GM08714 (cell line): ENCODE data around the gene GRIA4.
"Not testable (repeated sequence)": the region's sequence is repeated elsewhere in the genome, so short reads cannot be mapped to it uniquely, and the experiment has no call there.

Experiments used
- H3K4me3 ChIP-seq: fragments of 200-500 bp; sonication (Bioruptor generic); 2 replicates; pipeline ENCODE4 v1.5.1; 2014; ENCODE audit warnings: mild to moderate bottlenecking, low read length, inconsistent platforms
- ZNF274 ChIP-seq: IDR thresholded peaks from 2 replicates; pipeline ENCODE4 v1.6.1; 2012; ENCODE audit warnings: mild to moderate bottlenecking, low read depth, low read length

The GRIA4 gene

DNA sequence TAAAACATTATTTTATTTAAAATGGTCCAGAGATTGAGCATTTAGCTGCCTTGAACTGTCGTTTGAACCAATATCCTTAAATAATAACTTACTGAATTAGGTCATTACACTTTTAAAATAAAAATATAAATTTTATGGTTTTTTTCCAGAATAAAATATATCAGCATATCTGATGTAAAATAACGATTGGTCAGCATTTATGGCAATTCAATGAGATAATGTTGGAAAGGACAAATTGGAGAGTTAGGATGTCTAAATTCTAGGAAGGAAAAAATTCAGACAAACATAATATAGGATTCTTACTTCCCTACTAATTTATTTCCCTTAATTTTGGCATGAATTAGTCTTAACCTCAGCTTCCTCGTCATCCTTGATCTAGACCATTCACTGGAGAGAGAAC, 113.4 kb downstream of the GRIA4 start:
- no peak overlapping the region for H3K4me3 ChIP-seq
- TF ChIP-seq ZNF274, result no peak

DNA sequence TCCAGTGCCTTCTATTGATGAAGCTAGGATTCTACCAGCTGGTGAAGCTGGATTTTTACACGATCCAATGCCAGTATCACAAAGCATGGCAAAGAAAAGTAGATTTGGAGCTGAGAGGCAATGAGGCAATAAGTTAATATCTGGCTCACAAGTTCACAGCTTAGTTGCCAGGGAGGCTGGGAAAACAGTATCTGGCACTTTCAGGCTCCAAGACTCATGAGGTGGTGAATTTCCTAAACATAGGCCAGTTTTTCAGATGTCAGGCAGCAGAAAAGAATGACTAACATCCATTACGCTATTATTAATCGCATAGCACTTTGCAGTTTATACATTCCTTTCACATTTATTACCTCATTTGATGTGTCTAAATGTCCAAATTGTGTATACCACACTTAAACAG, 122.7 kb downstream of the GRIA4 start:
- H3K4me3 ChIP-seq, result no peak overlapping the region
- TF ChIP-seq ZNF274, result no peak

DNA sequence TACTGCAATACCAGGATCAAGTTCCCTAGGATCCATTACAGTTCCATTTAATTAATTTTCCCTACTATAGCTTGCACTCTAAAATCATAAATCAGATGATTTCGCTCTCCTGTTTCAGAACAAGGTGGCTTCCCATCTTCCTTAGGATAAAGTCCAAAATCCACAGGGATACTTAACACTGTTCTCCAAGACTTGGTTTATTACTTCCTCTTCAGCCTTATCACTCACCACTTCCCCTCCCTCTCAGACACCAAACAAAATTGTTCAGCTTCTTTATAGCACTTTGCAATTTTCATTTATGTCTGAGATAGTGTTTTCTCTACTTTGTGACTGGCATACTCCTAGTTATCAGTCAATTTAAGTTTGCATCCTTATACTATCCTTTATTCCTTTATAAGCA, 124.6 kb downstream of the GRIA4 start:
- no peak overlapping the region for H3K4me3 ChIP-seq
- TF ChIP-seq ZNF274, result no peak

DNA sequence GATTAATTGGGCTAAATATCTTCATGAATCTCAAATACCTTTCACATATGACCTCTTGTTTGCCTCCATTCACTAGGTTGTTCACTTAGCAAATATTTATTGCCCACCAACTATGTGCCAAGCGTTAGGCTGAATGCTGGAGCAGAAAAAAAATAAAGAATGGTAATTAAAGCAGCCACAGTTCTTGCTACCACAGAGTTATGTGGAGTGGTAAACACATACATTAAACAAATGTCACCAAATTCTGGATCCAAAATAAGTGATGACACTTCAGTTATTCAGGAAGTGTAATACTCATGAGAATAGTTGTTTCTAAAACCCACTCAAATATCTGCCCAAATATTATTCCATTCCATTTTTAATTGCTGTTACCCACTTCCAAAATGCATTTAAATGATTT, 128.4 kb downstream of the GRIA4 start:
- no peak for TF ChIP-seq ZNF274
- no peak overlapping the region for H3K4me3 ChIP-seq

DNA sequence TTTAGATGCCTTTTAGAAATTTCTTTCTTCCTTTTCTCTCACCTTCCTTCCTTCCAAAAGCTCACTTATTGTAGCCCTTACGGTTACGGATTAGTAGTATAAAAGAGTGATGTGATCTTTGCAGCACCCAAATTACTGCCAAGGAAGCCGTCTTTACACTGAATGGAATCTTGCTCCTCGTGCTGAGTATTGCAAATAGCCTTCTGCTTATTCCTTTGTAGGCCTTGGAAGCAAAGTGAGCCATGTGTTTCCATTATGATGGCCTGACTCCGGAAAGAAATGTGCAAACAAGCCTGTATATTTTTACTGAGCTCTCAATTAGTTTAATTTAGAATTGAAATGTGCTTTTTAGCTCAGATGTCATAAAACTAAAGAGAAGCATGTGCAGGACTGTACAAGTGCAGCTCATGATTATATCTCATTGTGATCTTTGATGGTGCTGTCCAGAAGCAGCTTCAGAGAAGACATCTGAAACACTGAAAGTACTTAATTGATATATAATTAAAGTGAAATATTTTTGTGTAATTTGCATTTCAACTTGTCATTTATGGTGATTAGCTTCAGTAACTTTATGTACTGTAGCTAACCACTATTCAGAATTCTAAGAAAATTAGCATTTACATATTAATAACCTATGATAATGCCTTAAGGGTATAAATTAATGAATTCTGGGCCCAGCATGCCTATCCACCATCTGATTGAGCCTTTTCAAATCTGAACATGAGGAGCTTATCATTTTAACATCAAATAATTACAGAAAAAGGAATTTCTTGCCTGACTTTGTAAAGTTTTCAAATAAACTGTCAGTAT, 129.3 kb downstream of the GRIA4 start:
- H3K4me3 ChIP-seq, result no peak overlapping the region

DNA sequence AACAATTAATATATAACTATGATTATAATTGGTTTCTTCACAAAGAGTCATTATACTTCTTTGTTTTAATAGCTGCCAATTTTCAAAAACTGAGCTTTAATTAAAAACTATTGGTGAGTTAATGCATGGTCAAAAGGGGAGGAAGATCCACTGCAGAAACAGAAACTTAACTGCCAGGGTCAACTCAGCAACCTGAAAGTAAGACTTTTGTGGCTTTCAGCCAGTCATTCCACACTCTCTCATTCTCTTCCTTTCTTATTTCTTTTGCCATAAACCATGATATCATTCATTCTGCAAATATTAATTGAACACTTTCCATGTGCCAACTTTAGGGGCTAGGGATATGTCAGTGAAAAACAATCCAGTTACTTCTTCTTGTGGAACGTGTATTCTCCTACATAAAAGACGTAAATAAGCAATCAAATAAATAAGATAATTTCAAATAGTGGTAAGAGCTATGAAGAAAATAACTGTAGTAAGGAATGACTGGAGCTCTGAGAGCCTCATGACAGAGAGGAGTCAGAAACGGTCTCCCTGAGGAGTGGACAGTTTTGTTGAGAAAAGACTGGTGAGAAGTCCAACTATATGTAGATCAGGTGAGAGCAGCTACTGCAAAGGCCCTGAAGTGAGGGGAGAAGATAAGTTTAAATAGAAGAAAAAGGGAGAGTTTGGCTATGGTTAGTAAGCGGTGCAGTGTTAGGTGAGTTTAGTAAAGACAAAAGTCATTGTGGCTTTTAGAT, 130.5 kb downstream of the GRIA4 start:
- H3K4me3 ChIP-seq, result no peak overlapping the region
- TF ChIP-seq ZNF274, result no peak

More for the DNA sequence above, 129.3 kb downstream of the GRIA4 start:
- TF ChIP-seq ZNF274, result no peak

DNA sequence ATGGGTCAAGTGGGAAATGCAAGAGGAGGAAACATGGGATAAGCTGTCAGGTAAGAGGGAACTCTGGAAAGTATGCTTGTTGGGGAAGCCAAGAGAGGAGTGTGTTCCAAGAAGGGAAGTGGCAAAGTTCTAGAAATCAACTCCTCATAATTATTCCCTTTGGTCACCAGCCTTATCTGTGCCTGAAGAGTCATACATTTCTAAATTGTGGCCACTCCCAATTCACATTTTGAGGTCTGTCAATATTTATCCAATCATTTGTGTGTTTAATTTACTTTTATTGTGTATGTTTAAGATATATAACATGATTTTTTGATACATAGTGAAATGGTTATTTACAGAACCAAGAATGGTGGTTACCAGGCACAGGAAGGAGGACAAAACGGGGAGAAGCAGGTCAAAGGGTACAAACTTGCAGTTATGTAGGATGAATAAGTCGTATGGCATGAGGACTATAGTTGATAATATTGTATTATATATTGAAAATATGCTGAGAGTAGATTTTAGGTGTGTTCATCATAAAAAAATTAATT, 131.7 kb downstream of the GRIA4 start:
- H3K4me3 ChIP-seq, result no peak overlapping the region
- no peak for TF ChIP-seq ZNF274

DNA sequence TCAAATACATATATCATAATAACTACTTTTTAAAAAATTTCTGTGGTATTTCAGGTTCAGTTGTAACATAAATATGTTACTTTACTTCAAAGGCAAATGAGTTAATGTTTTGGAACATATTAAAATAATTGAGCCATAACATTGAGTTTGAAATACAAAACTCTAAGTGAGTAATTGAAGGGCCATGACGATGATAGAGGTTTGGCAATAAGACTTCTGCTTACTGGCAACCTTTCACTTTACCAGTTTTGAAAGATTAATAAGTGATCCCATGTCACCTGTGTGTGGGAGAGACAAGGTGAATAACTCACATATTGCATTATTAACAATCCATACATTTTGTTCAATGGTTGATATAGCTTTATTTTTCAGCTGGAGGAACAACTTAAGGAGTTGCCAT, 144.4 kb downstream of the GRIA4 start:
- no peak for TF ChIP-seq ZNF274

DNA sequence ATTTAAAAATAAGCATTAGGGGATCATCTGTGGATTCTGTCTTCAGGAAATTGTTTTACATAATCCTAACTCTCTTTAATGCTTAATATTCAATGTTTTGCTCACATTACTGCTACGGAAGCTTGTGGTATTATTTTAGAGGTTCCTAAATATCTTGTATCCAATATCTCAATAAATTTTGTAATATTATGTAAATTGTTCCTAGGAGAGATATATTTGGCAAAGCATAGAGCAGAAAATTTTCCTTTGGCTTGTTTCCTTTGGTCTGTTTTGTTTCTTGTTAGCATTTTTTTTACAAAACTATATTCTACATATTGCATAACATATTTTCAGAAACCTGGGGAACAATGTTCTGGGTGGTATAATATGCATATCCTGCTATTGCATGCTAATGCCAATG, 144.8 kb downstream of the GRIA4 start:
- H3K4me3 ChIP-seq, result no peak overlapping the region
- TF ChIP-seq ZNF274, result no peak

More for the DNA sequence above, 144.4 kb downstream of the GRIA4 start:
- no peak overlapping the region for H3K4me3 ChIP-seq

DNA sequence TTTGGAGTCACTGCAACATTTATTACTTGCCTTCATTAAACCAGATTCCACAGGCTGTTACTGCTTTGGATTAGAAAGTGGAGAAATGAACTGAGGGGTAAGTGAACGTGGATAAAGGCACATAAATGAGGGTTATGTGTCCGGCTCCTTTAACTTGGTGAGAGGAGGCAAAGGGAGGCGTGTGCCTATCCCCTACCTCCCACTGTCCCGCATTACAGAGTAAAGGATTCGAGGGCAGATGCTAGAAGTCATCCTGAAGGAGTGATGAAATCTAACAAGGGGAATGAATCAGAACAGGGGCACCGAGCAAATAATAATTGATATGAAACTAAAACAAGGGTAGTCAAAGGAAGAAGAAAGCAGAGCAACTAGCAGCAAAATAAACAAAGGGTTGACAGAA, 147.2 kb downstream of the GRIA4 start:
- TF ChIP-seq ZNF274, result no peak
- no peak overlapping the region for H3K4me3 ChIP-seq

DNA sequence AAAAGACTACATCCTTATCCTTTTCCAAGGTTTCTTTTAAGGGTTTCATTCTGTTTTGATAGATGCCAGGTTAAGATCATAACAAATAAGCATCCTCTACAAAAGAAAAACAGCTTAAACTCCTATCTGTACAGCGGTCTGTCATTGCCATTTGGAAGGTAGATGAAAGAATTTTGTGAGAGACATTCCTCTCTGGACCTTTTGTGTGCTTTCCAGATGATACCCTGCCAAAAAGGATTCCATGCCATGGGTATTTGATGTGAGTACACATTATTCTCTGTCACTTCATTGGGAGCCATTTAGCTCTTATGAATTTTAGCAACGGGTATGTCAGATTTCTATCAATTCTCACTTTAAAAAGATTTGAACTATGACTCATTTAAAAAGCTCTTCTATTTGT, 153.7 kb downstream of the GRIA4 start:
- TF ChIP-seq ZNF274, result no peak
- H3K4me3 ChIP-seq, result no peak overlapping the region

DNA sequence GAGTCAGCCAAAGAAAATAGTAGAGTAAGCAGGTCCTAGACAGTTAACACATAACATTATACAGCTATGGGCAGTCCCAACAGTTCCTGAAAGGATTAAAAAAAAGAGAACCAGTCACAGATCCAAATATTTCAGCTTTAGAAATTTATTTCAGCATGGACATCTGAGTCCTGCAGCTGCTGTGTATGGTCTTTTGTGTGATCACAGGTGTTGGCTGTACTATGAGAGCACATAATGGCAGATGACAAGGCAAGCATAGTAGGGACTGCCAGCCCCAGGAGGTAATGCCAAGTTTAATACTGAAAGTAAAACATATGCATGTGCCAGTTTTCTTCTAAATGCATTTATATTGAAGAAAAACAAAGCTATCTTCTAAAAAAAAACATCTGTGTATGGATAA, 158.1 kb downstream of the GRIA4 start:
- TF ChIP-seq ZNF274, result no peak
- no peak overlapping the region for H3K4me3 ChIP-seq

DNA sequence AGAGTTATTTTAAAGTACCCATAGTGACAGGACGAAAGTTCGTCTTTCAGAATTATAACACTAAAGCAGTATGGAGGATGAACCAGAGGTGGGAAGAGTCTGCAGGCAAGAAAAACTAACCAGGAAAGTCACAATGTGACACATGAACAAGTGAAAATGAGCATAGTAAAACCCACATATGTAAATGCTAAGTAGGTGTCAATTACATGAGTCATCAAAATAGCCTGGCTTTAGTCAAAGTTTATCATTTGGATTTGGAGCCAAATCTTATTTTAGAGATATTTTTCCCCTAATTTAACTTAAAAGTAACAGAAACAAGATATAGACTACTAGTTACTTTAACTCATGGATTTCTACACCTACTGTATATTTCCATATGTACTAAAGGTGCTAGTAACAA, 159.8 kb downstream of the GRIA4 start:
- no peak overlapping the region for H3K4me3 ChIP-seq
- no peak for TF ChIP-seq ZNF274

DNA sequence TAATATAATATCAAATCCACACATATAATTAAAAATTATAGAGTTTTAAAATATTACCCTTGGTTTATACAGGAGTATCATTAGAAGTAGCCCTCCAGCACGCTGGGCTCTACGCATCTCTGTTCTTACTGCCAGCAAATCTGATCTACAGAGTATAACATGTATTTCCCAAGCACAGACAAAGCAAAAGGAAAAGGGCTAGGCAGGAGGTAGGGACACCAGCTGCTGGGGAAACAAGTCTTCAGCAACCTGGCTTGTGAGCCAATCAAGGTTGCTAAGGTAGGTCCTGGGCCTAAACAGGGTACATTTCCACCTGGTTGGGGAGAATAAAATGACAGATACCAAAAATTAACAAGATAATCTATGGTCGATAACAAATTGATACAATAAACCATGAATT, 163.6 kb downstream of the GRIA4 start:
- not testable (repeated sequence) for H3K4me3 ChIP-seq

DNA sequence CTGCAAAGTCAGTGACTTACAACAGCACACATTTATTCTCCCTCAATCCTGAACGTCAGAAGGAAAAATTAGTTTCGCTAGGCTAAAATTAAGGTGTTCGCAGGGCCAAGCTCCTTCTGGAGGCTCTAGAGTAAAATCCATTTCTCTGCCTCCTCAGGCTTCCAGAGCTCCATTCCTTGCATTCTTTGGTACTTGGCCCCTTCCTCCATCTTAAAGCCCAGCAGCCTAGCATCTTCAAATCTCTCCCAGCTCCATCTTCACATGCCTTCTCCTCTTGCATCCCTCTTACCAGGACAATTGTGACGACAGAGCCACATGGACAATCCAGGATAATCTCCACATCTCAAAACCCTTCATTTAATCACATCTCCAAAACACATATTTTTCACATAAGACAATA, 165.0 kb downstream of the GRIA4 start:
- H3K4me3 ChIP-seq, result no peak overlapping the region
- no peak for TF ChIP-seq ZNF274
